NCI-H1092 (cell line): ENCODE results near the gene FARP1.
"Not testable (repeated sequence)": the region's sequence is repeated elsewhere in the genome, so short reads cannot be mapped to it uniquely, and the experiment has no call there.

Source experiments
- DNase-seq: peaks from one replicate; lab custom pipeline; 2025; lab: John Stamatoyannopoulos, UW

The FARP1 gene

GRCh38 chr13:98260357-98261164 lies 117.7 kb downstream of the FARP1 start:
- no peak for DNase-seq

- DNase-seq: no peak
These were observed 118.3 kb downstream of the FARP1 start for GRCh38 chr13:98261165-98261702.

DNA sequence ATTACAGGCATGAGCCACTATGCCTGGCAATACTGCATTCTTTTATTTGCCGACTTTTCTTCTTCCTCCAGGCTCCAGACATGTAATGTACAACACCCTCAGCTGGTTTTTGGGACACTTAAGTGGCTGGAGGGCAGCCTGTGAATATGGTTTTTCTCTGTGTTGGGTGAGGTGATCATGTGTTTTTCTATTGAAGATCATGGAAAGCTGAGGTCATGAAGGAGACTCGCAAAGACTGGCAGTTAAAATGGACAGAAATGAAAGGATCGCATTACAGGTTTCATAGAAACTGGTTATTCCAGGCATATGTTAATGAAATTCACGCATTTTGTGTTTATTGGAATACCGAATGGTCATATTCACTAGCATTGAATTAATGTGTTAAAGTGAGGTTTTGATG lies 119.4 kb downstream of the FARP1 start:
- no peak for DNase-seq

GRCh38 chr13:98263841-98264240 lies 120.9 kb downstream of the FARP1 start:
- DNase-seq: no peak

GRCh38 chr13:98264877-98265276 lies 122.0 kb downstream of the FARP1 start:
- DNase-seq: no peak

DNA sequence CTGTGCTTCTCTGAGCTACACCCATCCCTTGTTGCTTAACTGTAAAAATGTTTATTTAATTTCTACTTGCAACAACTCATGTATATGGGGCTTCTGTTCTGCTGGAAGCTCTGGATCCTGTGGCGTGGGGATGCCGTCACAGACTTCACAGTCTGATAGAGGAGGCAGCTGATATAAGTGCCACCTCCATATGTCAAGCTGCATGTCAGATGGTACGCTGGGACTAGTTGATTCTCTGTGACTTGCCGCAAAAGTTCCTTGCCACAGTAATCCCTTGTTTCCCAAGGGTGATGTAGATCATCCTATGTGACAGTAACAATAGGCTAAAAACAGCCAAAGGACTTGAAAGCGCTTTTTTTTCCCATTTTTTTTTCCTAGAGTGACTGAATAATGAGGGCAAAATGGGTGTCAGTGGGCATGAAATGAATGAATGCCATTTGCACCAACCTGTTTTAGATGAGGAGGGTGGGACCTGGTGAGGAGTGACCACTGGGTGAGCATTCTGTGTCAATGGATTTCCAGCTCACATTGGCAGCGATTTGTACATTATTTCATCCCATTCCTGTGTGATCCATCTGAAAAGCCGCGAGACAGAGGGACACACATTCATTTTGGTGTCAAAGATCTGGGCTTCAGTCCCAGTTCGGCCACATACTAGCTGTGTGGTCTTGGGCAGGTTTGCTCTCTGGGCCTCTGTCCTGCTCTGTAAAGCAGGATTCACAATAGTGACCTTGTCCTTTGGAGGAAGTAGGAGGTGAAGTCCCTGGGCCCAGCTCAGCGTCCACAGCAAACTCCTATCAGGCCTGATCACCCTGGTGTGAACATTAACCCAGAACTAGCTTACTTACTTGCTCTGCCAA lies 123.0 kb downstream of the FARP1 start:
- DNase-seq: no peak

DNA sequence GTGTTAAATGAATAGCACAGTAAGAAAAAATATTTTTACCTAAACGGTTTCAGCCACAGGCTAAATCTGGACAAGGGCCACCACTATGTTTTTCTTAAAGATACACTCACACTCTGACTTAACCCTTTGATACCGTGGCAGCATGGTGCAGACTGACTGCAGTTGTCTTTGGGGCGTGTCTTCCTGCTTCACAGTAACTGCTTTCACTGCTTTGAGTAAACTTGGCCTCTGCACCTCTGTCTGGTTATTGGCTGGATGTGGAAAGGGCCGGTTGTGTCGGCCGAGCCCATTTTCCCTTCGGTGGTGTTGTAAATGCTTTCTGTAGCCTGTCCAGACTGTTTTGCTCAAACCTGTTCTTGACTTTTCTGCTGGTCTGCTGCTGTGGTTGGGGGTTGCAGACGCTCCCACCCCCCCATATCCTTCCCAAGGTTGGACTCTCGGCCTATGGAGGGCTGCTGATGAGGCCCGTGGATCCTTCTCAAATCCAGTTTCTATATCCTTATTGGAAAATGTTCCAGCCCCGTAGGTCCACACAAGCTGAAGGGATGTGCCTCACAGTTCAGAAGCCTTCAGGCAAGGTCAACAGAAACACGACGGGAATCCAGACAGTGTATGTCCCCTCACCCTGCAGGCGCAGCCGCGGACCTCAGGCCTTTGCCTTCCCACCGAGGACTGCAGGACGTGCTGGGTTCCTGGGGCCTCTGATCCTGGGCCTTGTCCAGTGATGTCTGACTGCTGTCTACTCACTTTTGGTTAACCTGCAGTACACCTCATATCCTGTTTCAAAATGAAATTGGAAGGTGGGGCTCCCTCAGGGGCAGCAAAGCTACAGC lies 124.4 kb downstream of the FARP1 start:
- DNase-seq: no peak

GRCh38 chr13:98269386-98269785 lies 126.5 kb downstream of the FARP1 start:
- DNase-seq: no peak

GRCh38 chr13:98270819-98271218 lies 127.9 kb downstream of the FARP1 start:
- no peak for DNase-seq

DNA sequence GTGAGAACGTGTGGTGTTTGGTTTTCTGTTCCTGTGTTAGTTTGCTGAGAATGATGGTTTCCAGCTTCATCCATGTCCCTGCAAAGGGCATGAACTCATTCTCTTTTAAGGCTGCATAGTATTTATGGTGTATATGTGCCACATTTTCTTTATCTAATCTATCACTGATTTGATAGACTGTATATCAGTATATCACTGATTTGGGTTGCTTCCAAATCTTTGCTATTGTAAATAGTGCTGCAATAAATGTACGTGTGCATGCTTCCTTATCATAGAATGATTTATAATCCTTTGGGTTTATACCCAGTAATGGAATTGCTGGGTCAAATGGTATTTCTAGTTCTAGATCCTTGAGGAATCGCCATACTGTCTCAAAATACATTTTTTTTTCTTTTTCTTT lies 128.8 kb downstream of the FARP1 start:
- DNase-seq: not testable (repeated sequence)

GRCh38 chr13:98272549-98272948 lies 129.7 kb downstream of the FARP1 start:
- DNase-seq: no peak

DNA sequence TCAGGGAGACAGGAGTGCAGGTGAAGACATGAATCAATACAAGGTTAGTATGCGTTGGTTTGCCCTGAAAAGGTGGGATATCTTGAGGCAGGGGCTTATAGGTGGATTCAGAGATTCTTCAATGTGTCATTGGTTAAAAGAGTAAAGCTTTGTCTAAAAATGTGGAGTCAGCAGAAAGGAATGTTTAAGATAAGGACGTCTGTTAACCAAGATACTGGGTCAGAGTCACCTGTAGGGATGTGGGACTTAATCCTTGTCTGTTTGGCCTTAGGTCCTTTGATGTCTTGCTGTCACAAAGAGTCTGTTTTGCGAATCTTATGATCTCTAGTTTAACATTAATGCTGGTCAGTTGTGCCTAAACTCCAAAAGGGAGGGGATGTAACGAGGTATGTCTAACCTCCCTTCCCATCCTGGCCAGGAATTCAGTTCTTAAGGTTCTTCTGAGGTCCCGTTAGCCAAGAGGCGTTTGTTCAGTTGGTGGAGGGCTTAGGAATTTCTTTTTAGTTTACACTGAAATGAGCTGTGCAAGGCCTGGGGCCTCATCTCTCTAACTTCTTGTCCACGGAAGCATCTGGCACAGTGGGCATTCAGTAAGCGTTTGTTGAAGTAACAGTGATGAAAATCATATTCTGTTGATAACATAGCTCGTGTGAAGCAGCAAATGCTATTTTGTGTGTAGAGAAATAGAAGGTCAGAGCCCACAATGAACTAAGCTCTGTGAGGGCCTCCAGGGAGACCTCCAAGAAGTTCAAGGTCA lies 130.4 kb downstream of the FARP1 start:
- no peak for DNase-seq

DNA sequence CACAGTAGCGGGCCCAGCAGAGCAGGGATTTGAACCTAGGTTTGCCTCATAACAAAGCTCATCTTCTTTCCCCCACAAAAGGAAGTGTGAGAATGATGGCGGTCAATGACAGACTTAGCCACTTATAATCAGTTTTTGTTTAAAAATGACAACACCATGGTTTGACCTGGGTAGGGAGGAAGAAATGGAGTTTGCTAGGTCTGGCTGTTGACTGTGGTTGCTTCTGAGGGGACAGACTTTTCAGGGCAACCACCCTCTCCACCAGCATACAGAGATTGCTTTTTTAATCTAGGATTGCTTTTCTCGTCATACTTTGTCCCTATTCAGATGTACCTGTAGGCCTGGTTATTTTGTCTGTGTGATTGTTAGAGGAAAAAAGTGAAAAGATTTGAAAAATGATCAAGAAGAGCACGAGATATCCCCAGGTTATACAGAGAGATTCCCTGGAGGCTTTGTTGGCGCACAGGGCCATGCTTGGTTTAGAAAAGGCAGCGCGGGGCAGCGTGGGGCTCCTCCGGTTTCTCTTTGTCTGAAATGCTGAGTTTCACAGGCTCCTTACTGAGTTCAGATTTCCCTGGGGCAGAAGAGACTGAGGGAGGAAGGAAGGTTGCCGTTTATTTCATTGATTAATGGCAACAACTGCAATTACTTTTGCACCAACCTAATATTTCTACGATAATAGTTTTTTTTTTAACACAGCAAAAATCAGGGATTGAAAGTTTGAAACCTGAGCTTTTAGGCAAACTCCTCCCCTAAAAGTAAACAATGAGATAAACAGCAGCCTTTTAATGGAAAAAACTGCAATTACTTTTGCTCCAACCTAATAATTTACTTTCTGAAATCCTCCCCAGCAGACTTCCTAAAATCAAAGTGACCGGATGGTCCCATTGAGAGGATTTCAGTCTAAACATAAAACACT lies 131.2 kb downstream of the FARP1 start:
- DNase-seq: peak; percentile 69

DNA sequence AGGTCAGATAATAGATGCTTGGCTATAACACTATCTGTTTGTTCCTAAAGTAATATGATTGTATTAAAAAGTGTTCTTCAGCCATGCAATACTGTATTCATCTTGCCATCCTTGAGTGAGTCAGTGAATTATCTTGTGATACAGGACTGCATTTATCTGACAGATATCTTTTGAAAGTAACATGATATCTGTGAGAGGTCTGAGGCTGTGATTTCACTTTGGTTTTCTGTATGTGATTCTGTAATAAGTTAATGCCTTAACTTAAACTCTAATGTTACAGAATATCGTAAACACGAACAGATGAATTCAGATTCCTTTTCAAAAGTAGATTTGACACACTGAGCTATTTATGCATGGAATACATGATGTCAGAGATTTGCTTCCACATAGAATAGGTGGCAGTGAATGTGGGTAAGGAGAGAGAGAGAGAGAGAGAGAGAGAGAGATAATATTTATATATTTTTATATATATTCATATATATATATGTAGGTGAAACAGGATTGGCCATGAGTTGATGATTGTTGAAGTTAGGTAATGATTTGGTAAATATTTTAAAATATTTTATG lies 132.1 kb downstream of the FARP1 start:
- DNase-seq: no peak

DNA sequence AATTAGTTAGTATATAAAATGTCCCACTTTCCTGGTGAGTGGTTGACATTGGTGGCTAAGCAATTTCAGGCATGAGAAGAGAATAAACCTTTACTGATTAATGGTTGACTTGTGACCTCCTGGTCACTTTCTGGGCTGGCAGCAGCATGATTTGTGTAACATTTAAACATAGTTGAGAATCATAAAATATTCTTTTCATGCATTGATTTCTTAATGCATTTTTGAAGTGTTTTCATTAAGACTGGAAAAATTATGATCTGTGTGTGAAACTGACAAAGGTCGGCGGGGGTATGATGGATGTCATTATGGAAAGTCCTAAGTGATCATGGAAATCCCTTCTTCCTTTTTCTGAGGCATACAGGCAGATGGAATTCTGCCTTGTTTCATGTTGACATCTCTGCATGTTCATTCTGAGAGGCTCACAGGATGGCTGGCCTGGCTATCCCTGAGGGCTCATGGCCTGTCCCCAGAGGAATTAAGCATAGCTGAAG lies 132.8 kb downstream of the FARP1 start:
- DNase-seq: no peak

DNA sequence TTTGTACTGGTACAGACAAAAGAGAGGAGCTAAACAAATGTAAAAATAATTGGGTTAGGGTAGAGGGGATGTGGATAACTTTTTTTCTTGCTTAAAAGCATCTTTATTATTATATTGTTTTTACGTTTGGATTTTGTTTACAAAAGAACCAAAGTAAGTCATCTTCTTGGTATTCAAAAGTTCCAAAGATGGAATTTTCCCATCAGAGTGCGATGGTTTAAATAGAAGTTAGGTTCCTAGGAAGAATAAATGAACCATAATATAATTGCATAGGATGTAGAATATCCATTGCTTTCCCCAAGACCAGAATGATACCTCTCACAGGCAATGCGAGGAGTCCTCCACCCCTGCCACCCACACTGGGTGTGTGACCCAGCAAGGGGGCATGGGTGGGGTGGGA lies 133.6 kb downstream of the FARP1 start:
- DNase-seq: no peak

DNA sequence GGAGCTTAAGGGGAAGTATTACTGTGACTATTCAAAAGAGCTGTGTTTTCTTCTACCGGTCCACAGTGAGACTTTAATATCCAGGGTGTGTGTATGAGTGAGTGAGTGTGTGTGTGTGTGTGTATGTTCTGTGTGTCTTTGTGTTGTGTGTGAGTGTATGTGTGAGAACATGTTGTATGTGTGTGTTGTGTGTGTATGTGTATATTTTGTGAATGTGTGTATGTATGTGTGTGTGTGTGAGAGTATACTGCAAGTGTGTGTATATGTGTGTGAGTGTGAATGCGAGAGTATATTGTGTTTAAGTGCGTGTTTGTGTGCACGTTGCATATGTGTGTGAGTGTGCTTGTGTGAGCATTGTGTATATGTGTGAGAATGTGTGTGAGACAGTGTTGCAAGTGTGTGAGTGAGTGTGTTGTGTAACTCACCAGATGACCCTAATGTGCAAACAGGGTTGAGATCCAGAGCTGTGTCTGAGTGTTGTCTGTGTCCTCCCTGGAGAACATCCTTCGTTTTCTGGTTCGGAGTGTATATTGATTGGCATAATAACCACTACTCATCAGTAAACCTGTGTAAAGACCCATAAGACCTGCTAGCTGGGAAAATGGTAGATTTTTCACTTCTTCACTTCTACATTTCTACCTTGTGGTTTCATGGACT lies 135.3 kb downstream of the FARP1 start:
- DNase-seq: no peak

- DNase-seq: no peak
These were observed 136.7 kb downstream of the FARP1 start for GRCh38 chr13:98279473-98280175.

GRCh38 chr13:98280176-98280510 lies 137.2 kb downstream of the FARP1 start:
- DNase-seq: no peak
